H7 (cell line): ENCODE data around the gene CFDP1. TPM values are rescaled to one million over a fixed set of nuclear protein-coding genes. Genes with fewer than 3 reads are reported as not detected.
"Not testable (repeated sequence)": the region's sequence is repeated elsewhere in the genome, so short reads cannot be mapped to it uniquely, and the experiment has no call there.

ENCODE experiments used
- DNase-seq: peaks from one replicate; pipeline ENCODE4 v3.0.0; 2012
- H3K27me3 ChIP-seq: 2 replicates; pipeline ENCODE4 v1.6.0; 2011; ENCODE audit warnings: mild to moderate bottlenecking, low read length; ENCODE audit not compliant: control insufficient read depth, insufficient read depth
- H3K36me3 ChIP-seq: replicated peaks from 2 replicates; pipeline ENCODE4 v1.5.1; 2011; ENCODE audit warnings: low read length; ENCODE audit not compliant: control insufficient read depth, insufficient read depth
- H3K4me3 ChIP-seq: 2 replicates; pipeline ENCODE4 v1.5.1; 2011; ENCODE audit warnings: low read depth, mild to moderate bottlenecking, control low read depth, low read length, moderate library complexity; ENCODE audit not compliant: insufficient read depth
- total RNA-seq: library from RNA; depleted of rRNA; stranded (reverse); fragments of >200 nt; shearing (Covaris generic); gene quantifications from 2 replicates; pipeline ENCODE4 v1.2.3, GENCODE V29; 2014

The CFDP1 gene
- total RNA-seq, 1 experiment from 2014 or later: 36.0 TPM

GRCh38 chr16:75282466-75283281, 150.6 kb downstream of the CFDP1 start:
- no peaks in the 10 kb centered on the region for H3K36me3 ChIP-seq
- H3K27me3 ChIP-seq: no peaks in the 10 kb centered on the region
- no peak overlapping the region for H3K4me3 ChIP-seq
- DNase-seq: no peak

- no peak for DNase-seq
These were observed 151.5 kb downstream of the CFDP1 start for GRCh38 chr16:75281826-75282225.

GRCh38 chr16:75281009-75281408, 152.3 kb downstream of the CFDP1 start:
- H3K36me3 ChIP-seq, DNase-seq, H3K27me3 ChIP-seq, H3K4me3 ChIP-seq: not testable (repeated sequence)

More at GRCh38 chr16:75281826-75282225, 151.5 kb downstream of the CFDP1 start:
- Histone ChIP-seq H3K27me3 (no peaks in the 10 kb centered on the region), H3K36me3 (no peaks in the 10 kb centered on the region), H3K4me3 (no peak overlapping the region)

- Histone ChIP-seq H3K27me3 (no peaks in the 10 kb centered on the region), H3K4me3 (no peak overlapping the region), H3K36me3 (no peaks in the 10 kb centered on the region)
- no peak for DNase-seq
These were observed 152.9 kb downstream of the CFDP1 start for GRCh38 chr16:75280331-75280804.

GRCh38 chr16:75279305-75279704, 154.0 kb downstream of the CFDP1 start:
- Histone ChIP-seq H3K4me3 (no peak overlapping the region), H3K36me3 (no peaks in the 10 kb centered on the region), H3K27me3 (no peaks in the 10 kb centered on the region)
- DNase-seq: peak; percentile 74

- no peak overlapping the region for H3K4me3 ChIP-seq
- H3K36me3 ChIP-seq: no peaks in the 10 kb centered on the region
These were observed 160.0 kb downstream of the CFDP1 start for GRCh38 chr16:75273054-75273925.

GRCh38 chr16:75272629-75273028, 160.7 kb downstream of the CFDP1 start:
- not testable (repeated sequence) for H3K36me3 ChIP-seq, H3K4me3 ChIP-seq, DNase-seq, H3K27me3 ChIP-seq

More at GRCh38 chr16:75273054-75273925, 160.0 kb downstream of the CFDP1 start:
- no peak for DNase-seq
- H3K27me3 ChIP-seq: no peaks in the 10 kb centered on the region

- no peak overlapping the region for H3K4me3 ChIP-seq
These were observed 161.2 kb downstream of the CFDP1 start for GRCh38 chr16:75272097-75272551.

GRCh38 chr16:75271441-75272096, 161.7 kb downstream of the CFDP1 start:
- DNase-seq: no peak
- no peaks in the 10 kb centered on the region for H3K36me3 ChIP-seq
- no peak overlapping the region for H3K4me3 ChIP-seq
- no peaks in the 10 kb centered on the region for H3K27me3 ChIP-seq

More at GRCh38 chr16:75272097-75272551, 161.2 kb downstream of the CFDP1 start:
- no peaks in the 10 kb centered on the region for H3K27me3 ChIP-seq
- peak; percentile 48 for DNase-seq
- no peaks in the 10 kb centered on the region for H3K36me3 ChIP-seq

- H3K27me3 ChIP-seq, DNase-seq, H3K4me3 ChIP-seq, H3K36me3 ChIP-seq: not testable (repeated sequence)
These were observed 163.9 kb downstream of the CFDP1 start for GRCh38 chr16:75269358-75269757.

- Histone ChIP-seq H3K27me3 (no peaks in the 10 kb centered on the region), H3K36me3 (peaks cover 2% of the 10 kb centered on the region), H3K4me3 (no peak overlapping the region)
- peak; percentile 65 for DNase-seq
These were observed 165.6 kb downstream of the CFDP1 start for GRCh38 chr16:75267631-75268264.

GRCh38 chr16:75266738-75267630, 166.3 kb downstream of the CFDP1 start:
- Histone ChIP-seq H3K27me3 (no peaks in the 10 kb centered on the region), H3K4me3 (no peak overlapping the region), H3K36me3 (peaks cover 2% of the 10 kb centered on the region)
- peak; percentile 60 for DNase-seq
